ENCODE measurements around the gene RPA1. TPM values are rescaled to one million over a fixed set of nuclear protein-coding genes. Genes with fewer than 3 reads are reported as not detected.

Gene RPA1
- total RNA-seq, 2 experiments from 2014 or later, result 38.6 to 38.7 TPM

DNA sequence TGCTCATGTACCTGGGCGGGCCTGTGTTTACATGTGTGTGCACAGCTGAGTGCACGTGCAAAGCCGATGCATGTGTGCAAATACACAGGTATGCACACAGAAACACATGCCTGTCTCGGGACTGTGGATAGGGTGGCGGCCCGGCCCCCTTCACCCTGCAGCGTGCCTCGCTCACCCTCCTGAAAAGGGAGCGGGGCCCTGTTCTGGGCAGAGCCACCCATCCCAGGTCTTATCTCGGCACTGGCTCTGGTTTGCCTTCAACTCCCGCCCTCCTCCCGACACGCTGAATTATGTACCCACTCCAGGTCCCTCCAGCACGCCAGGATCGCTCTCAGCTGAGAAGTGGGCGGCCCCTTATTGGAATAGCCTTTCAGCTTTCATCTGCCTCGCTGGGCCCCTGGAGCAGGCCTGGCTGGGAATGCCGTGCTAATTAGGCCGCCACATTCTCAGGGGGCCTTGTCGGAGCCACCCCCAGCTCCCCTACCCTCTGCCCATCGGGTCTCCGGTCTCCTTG, 117.5 kb downstream of the RPA1 start:
- no peak for ATAC-seq (ENCODE audit: poor library complexity)
- no peak for DNase-seq
- H3K27ac Mint-ChIP-seq, result no peak overlapping the region
- TF ChIP-seq, protein P1, sequence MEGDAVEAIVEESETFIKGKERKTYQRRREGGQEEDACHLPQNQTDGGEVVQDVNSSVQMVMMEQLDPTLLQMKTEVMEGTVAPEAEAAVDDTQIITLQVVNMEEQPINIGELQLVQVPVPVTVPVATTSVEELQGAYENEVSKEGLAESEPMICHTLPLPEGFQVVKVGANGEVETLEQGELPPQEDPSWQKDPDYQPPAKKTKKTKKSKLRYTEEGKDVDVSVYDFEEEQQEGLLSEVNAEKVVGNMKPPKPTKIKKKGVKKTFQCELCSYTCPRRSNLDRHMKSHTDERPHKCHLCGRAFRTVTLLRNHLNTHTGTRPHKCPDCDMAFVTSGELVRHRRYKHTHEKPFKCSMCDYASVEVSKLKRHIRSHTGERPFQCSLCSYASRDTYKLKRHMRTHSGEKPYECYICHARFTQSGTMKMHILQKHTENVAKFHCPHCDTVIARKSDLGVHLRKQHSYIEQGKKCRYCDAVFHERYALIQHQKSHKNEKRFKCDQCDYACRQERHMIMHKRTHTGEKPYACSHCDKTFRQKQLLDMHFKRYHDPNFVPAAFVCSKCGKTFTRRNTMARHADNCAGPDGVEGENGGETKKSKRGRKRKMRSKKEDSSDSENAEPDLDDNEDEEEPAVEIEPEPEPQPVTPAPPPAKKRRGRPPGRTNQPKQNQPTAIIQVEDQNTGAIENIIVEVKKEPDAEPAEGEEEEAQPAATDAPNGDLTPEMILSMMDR (IDR thresholded peaks at IDR 0.05), result no peak
- H3K36me3 ChIP-seq (ENCODE audit: insufficient read depth, low read length), result no peaks in the 10 kb centered on the region
- POLR2A ChIA-PET, result no interaction called here
- H3K4me3 ChIP-seq (ENCODE audit: low read length), result no peak overlapping the region
- CTCF ChIA-PET, result no interaction called here
- no peaks in the 10 kb centered on the region for H3K9me3 Mint-ChIP-seq
- intact Hi-C loops (cut with DNase I, micrococcal nuclease), result no loop called here
- no peak overlapping the region for H3K4me3 Mint-ChIP-seq
- H3K9me3 ChIP-seq (ENCODE audit: control insufficient read depth in 1 of 2, insufficient read depth in 1 of 2, low read length in 2 of 2), result no peaks in the 10 kb centered on the region
- H3K36me3 Mint-ChIP-seq (ENCODE audit: low read depth), result no peaks in the 10 kb centered on the region
- H3K27me3 Mint-ChIP-seq, result no peaks in the 10 kb centered on the region
- H3K27me3 ChIP-seq (ENCODE audit: control insufficient read depth in 1 of 2, insufficient read depth in 2 of 2, low read length in 2 of 2), result no peaks in the 10 kb centered on the region
- no peaks in the 10 kb centered on the region for H3K4me1 Mint-ChIP-seq (ENCODE audit: low read depth)
- no peaks in the 10 kb centered on the region for H3K4me1 ChIP-seq (ENCODE audit: insufficient read depth, low read length)
- H3K27ac ChIP-seq (ENCODE audit: low read depth in 1 of 2, low read length in 2 of 2), result no peak overlapping the region

- ATAC-seq (ENCODE audit: poor library complexity) (no peak), DNase-seq (no peak)
- ChIA-PET CTCF (no interaction called here), POLR2A (no interaction called here)
- Mint-ChIP-seq H3K36me3 (ENCODE audit: low read depth) (no peaks in the 10 kb centered on the region), H3K9me3 (no peaks in the 10 kb centered on the region), H3K27ac (no peak overlapping the region), H3K4me3 (no peak overlapping the region), H3K4me1 (ENCODE audit: low read depth) (no peaks in the 10 kb centered on the region), H3K27me3 (no peaks in the 10 kb centered on the region)
- H3K36me3 ChIP-seq (ENCODE audit: insufficient read depth, low read length), result no peaks in the 10 kb centered on the region
- intact Hi-C loops (cut with DNase I, micrococcal nuclease), result no loop called here
- H3K27me3 ChIP-seq (ENCODE audit: control insufficient read depth in 1 of 2, insufficient read depth in 2 of 2, low read length in 2 of 2), result no peaks in the 10 kb centered on the region
- no peaks in the 10 kb centered on the region for H3K4me1 ChIP-seq (ENCODE audit: insufficient read depth, low read length)
- H3K27ac ChIP-seq (ENCODE audit: low read depth in 1 of 2, low read length in 2 of 2), result no peak overlapping the region
- no peak overlapping the region for H3K4me3 ChIP-seq (ENCODE audit: low read length)
- no peaks in the 10 kb centered on the region for H3K9me3 ChIP-seq (ENCODE audit: control insufficient read depth in 1 of 2, insufficient read depth in 1 of 2, low read length in 2 of 2)
- TF ChIP-seq, protein P1 (IDR thresholded peaks at IDR 0.05), result no peak
Observed at GRCh38 chr17:1947743-1948516, 118.1 kb downstream of the RPA1 start.

DNA sequence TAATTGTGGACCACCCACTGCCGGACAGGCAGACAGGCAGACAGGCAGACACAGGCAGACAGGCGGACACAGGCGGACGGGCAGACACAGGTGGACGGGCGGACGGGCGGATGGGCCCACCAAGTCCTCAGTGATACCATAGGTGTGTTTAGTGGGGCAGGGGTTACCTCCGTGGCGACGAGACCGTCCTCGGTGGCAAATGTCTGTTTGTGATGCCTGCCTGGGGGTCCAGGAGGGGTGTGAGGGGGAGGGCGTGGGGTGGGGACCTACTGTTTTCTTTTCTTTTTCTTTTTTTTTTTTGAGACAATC, 118.7 kb downstream of the RPA1 start:
- no peak for DNase-seq
- H3K27ac ChIP-seq (ENCODE audit: low read depth in 1 of 2, low read length in 2 of 2), result no peak overlapping the region
- Mint-ChIP-seq H3K27ac (no peak overlapping the region), H3K9me3 (no peaks in the 10 kb centered on the region), H3K27me3 (no peaks in the 10 kb centered on the region), H3K36me3 (ENCODE audit: low read depth) (no peaks in the 10 kb centered on the region), H3K4me3 (no peak overlapping the region), H3K4me1 (ENCODE audit: low read depth) (no peaks in the 10 kb centered on the region)
- ChIA-PET POLR2A (no interaction called here), CTCF (no interaction called here)
- H3K27me3 ChIP-seq (ENCODE audit: control insufficient read depth in 1 of 2, insufficient read depth in 2 of 2, low read length in 2 of 2), result no peaks in the 10 kb centered on the region
- intact Hi-C loops (cut with DNase I, micrococcal nuclease), result no loop called here
- H3K9me3 ChIP-seq (ENCODE audit: control insufficient read depth in 1 of 2, insufficient read depth in 1 of 2, low read length in 2 of 2), result no peaks in the 10 kb centered on the region
- ATAC-seq (ENCODE audit: poor library complexity), result no peak
- H3K36me3 ChIP-seq (ENCODE audit: insufficient read depth, low read length), result no peaks in the 10 kb centered on the region
- H3K4me1 ChIP-seq (ENCODE audit: insufficient read depth, low read length), result no peaks in the 10 kb centered on the region
- no peak overlapping the region for H3K4me3 ChIP-seq (ENCODE audit: low read length)
- TF ChIP-seq, protein P1 (IDR thresholded peaks at IDR 0.05), result no peak

Other genes with a start within 250 kb of the RPA1 start
- 10 to 100 TPM in 1 of 2 experiments, 1 to 10 TPM in 1; 9.0 to 10.2 TPM for gene SLC43A2, start 201.2 kb upstream of the RPA1 start, total RNA-seq
- under 1 TPM; 0.41 to 0.45 TPM for gene SCARF1, start 184.3 kb upstream of the RPA1 start, total RNA-seq
- gene RILP, start 180.1 kb upstream of the RPA1 start, total RNA-seq, result 1 to 10 TPM; 1.3 to 1.5 TPM
- 100 to 1,000 TPM; 550 to 572 TPM for gene PRPF8, start 145.1 kb upstream of the RPA1 start, total RNA-seq
- under 1 TPM; 0.19 to 0.34 TPM for gene TLCD2, start 119.6 kb upstream of the RPA1 start, total RNA-seq
- 10 to 100 TPM; 24.8 to 25.0 TPM for gene WDR81, start 105.3 kb upstream of the RPA1 start, total RNA-seq
- gene SERPINF2, start 87.1 kb upstream of the RPA1 start, total RNA-seq, result under 1 TPM; 0.49 to 0.59 TPM
- gene SERPINF1, start 67.9 kb upstream of the RPA1 start, total RNA-seq, result 1 to 10 TPM; 3.0 to 4.8 TPM
- 10 to 100 TPM in 1 of 2 experiments, 1 to 10 TPM in 1; 9.3 to 10.6 TPM for gene SMYD4, start 103 bp upstream of the RPA1 start, total RNA-seq
- under 1 TPM; 0.06 to 0.11 TPM for gene RTN4RL1, start 195.3 kb downstream of the RPA1 start, total RNA-seq
- gene DPH1, start 200.1 kb downstream of the RPA1 start, total RNA-seq, result 100 to 1,000 TPM in 1 of 2 experiments, 10 to 100 TPM in 1; 96.4 to 101 TPM
- 10 to 100 TPM; 34.4 to 35.1 TPM for gene OVCA2, start 212.0 kb downstream of the RPA1 start, total RNA-seq
- 1 to 10 TPM; 2.4 to 3.0 TPM for gene HIC1, start 225.1 kb downstream of the RPA1 start, total RNA-seq

All from CD4-positive, alpha-beta T cell (primary cell).